Bronchial epithelial cell (primary cell): ENCODE data around the gene SRMS. TPM values are rescaled to one million over a fixed set of nuclear protein-coding genes. Genes with fewer than 3 reads are reported as not detected.

Experiments
- DNase-seq: peaks from one replicate; pipeline ENCODE4 v3.0.0-alpha.2; 2010; ENCODE audit warnings: low read depth
- FAIRE-seq: peaks from 2 replicates; lab custom pipeline; 2011; peaks lifted over from hg19 to GRCh38; lab: Jason Lieb, UNC
- H3K27me3 ChIP-seq: 2 replicates; pipeline ENCODE4 v1.5.1; 2011; ENCODE audit warnings: low read length; ENCODE audit not compliant: control insufficient read depth, insufficient read depth
- H3K36me3 ChIP-seq: 2 replicates; pipeline ENCODE4 v1.5.1; 2011; ENCODE audit warnings: low read length; ENCODE audit not compliant: control insufficient read depth, insufficient read depth
- H3K4me3 ChIP-seq: 2 replicates; pipeline ENCODE4 v1.5.1; 2011; ENCODE audit warnings: mild to moderate bottlenecking, low read depth, low read length, control low read depth
- CTCF ChIP-seq: IDR thresholded peaks from 2 replicates; pipeline ENCODE4 v1.5.1; 2011; ENCODE audit warnings: mild to moderate bottlenecking, moderate library complexity, low read length, control low read depth, inconsistent platforms; ENCODE audit not compliant: insufficient read depth, severe bottlenecking
- total RNA-seq: library from RNA; depleted of rRNA; stranded (reverse); fragments of >200 nt; gene quantifications from 2 replicates; pipeline ENCODE4 v1.2.1, GENCODE V29; 2014

SRMS gene
- total RNA-seq, 1 donor from 2014 or later = 0.79 TPM

- Histone ChIP-seq H3K36me3 (no peaks in the 10 kb centered on the region), H3K27me3 (no peaks in the 10 kb centered on the region), H3K4me3 (no peak overlapping the region)
- TF ChIP-seq CTCF = no peak
- peak; percentile 60 for FAIRE-seq
- peak; percentile 87 for DNase-seq
These were observed 2.5 kb downstream of the SRMS start for GRCh38 chr20:63544958-63545516.

- FAIRE-seq = no peak
These were observed 3.1 kb downstream of the SRMS start for GRCh38 chr20:63544241-63544957.

GRCh38 chr20:63543733-63544132 lies 3.8 kb downstream of the SRMS start:
- Histone ChIP-seq H3K27me3 (no peaks in the 10 kb centered on the region), H3K36me3 (no peaks in the 10 kb centered on the region)
- FAIRE-seq = no peak

More at GRCh38 chr20:63544241-63544957, 3.1 kb downstream of the SRMS start:
- Histone ChIP-seq H3K36me3 (no peaks in the 10 kb centered on the region), H3K27me3 (no peaks in the 10 kb centered on the region), H3K4me3 (no peak overlapping the region)
- no peak for DNase-seq
- no peak for TF ChIP-seq CTCF

GRCh38 chr20:63543131-63543530 lies 4.4 kb downstream of the SRMS start:
- Histone ChIP-seq H3K27me3 (no peaks in the 10 kb centered on the region), H3K36me3 (no peaks in the 10 kb centered on the region), H3K4me3 (no peak overlapping the region)
- DNase-seq = no peak
- no peak for TF ChIP-seq CTCF
- no peak for FAIRE-seq

More at GRCh38 chr20:63543733-63544132, 3.8 kb downstream of the SRMS start:
- no peak overlapping the region for H3K4me3 ChIP-seq
- DNase-seq = no peak
- no peak for TF ChIP-seq CTCF

- Histone ChIP-seq H3K27me3 (no peaks in the 10 kb centered on the region), H3K36me3 (no peaks in the 10 kb centered on the region), H3K4me3 (no peak overlapping the region)
- no peak for TF ChIP-seq CTCF
- DNase-seq (no peak), FAIRE-seq (no peak)
These were observed 4.9 kb downstream of the SRMS start for GRCh38 chr20:63542696-63543095.

- Histone ChIP-seq H3K36me3 (no peaks in the 10 kb centered on the region), H3K27me3 (no peaks in the 10 kb centered on the region), H3K4me3 (no peak overlapping the region)
- TF ChIP-seq CTCF = no peak
- DNase-seq (no peak), FAIRE-seq (no peak)
These were observed 5.5 kb downstream of the SRMS start for GRCh38 chr20:63542031-63542559.
